Adipocyte (in vitro differentiated cells): ENCODE data around the gene CLTC.

Experiments
- DNase-seq: peaks from one replicate; pipeline ENCODE4 v3.0.0-alpha.2; 2015; ENCODE audit warnings: low read depth
- H3K27me3 ChIP-seq: replicated peaks from 2 replicates; pipeline ENCODE4 v1.7.0; 2013; ENCODE audit warnings: mild to moderate bottlenecking, low read length, moderate library complexity; ENCODE audit not compliant: control insufficient read depth, insufficient read depth
- H3K36me3 ChIP-seq: 2 replicates; pipeline ENCODE4 v1.7.0; 2013; ENCODE audit warnings: low read length, mild to moderate bottlenecking, moderate library complexity; ENCODE audit not compliant: control insufficient read depth, insufficient read depth, severe bottlenecking
- H3K4me1 ChIP-seq: 2 replicates; pipeline ENCODE4 v1.7.0; 2013; ENCODE audit warnings: mild to moderate bottlenecking, low read length, moderate library complexity; ENCODE audit not compliant: control insufficient read depth, insufficient read depth
- H3K4me3 ChIP-seq: 2 replicates; pipeline ENCODE4 v1.7.0; 2013; ENCODE audit warnings: mild to moderate bottlenecking, low read length, moderate library complexity
- H3K9ac ChIP-seq: 2 replicates; pipeline ENCODE4 v1.7.0; 2013; ENCODE audit warnings: mild to moderate bottlenecking, low read length, moderate library complexity
- H3K9me3 ChIP-seq: 2 replicates; pipeline ENCODE4 v1.7.0; 2013; ENCODE audit warnings: mild to moderate bottlenecking, low read length, moderate library complexity; ENCODE audit not compliant: control insufficient read depth

CLTC gene

GRCh38 chr17:59727817-59728533 is 108.3 kb downstream of the CLTC start:
- Histone ChIP-seq H3K4me3 (no peak overlapping the region), H3K36me3 (peaks cover 11% of the 10 kb centered on the region), H3K4me1 (peaks cover 13% of the 10 kb centered on the region), H3K27me3 (no peaks in the 10 kb centered on the region), H3K9ac (no peak overlapping the region), H3K9me3 (no peaks in the 10 kb centered on the region)
- no peak for DNase-seq

- Histone ChIP-seq H3K9me3 (no peaks in the 10 kb centered on the region), H3K9ac (no peak overlapping the region), H3K4me3 (no peak overlapping the region), H3K4me1 (peaks cover 7% of the 10 kb centered on the region), H3K27me3 (no peaks in the 10 kb centered on the region), H3K36me3 (peaks cover 25% of the 10 kb centered on the region)
- no peak for DNase-seq
These were observed 110.7 kb downstream of the CLTC start for GRCh38 chr17:59730268-59730834.

DNA sequence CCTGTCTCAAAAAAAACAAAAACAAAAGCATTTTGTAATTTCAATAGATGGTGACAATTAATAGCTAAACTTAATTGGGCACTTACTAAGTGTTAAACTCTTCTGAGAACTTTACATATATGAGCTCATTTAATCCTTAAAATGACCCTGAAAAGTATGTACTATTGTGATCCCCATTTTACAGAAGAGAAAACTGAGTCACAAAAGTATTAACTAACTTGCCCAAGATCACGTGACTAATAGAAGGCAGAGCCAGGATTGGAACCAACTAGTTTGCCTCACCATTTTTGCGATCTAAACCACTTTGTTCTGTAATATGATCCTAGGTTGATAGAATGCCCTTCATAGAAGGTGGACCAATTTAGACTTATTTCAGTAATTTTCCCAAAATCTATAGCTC is 114.0 kb downstream of the CLTC start:
- peaks cover 48% of the 10 kb centered on the region for H3K36me3 ChIP-seq
- no peak overlapping the region for H3K9ac ChIP-seq
- H3K9me3 ChIP-seq, result no peaks in the 10 kb centered on the region
- H3K4me3 ChIP-seq, result no peak overlapping the region
- H3K4me1 ChIP-seq, result peaks cover 3% of the 10 kb centered on the region
- no peak for DNase-seq
- no peaks in the 10 kb centered on the region for H3K27me3 ChIP-seq

DNA sequence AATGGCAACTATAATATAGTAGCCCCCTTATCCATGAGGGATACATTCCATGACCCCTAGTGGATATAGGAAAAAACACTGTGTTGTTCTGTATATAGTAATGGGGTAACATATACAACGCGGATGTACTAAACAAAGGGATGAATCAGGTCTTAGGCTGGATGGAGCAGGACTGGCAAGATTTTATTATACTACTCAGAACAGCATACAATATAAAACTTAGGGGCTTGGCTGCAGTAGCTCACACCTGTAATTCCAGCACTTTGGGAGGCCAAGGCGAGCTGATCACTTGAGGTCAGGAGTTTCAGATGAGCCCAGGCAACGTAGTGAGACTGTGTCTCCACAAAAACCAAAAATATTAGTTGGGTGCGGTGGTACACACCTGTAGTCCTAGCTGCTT is 114.5 kb downstream of the CLTC start:
- no peaks in the 10 kb centered on the region for H3K27me3 ChIP-seq
- H3K9me3 ChIP-seq, result no peaks in the 10 kb centered on the region
- H3K9ac ChIP-seq, result no peak overlapping the region
- H3K36me3 ChIP-seq, result peaks cover 48% of the 10 kb centered on the region
- H3K4me3 ChIP-seq, result no peak overlapping the region
- DNase-seq, result no peak
- H3K4me1 ChIP-seq, result peaks cover 3% of the 10 kb centered on the region

DNA sequence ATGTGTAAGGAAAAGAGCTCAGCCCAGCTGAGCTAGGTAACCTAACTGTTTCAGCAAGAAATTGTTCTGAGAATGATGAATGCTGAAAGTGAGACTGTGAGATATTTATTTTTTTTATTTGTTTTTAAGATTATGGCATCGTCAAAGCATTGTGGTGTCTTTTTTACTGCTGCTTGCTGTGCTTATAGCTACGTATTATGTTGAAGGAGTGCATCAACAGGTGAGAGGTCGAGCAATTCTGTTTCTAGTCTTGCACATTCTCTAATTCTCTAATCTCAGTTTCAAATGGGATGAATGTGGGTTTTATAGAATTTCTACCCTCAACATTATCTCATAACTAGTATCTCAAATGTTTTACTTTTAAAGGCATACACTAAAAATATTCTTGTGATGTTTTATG is 117.6 kb downstream of the CLTC start:
- Histone ChIP-seq H3K27me3 (no peaks in the 10 kb centered on the region), H3K36me3 (peaks cover 59% of the 10 kb centered on the region), H3K9ac (no peak overlapping the region), H3K4me3 (no peak overlapping the region), H3K4me1 (no peaks in the 10 kb centered on the region), H3K9me3 (no peaks in the 10 kb centered on the region)
- DNase-seq, result no peak

DNA sequence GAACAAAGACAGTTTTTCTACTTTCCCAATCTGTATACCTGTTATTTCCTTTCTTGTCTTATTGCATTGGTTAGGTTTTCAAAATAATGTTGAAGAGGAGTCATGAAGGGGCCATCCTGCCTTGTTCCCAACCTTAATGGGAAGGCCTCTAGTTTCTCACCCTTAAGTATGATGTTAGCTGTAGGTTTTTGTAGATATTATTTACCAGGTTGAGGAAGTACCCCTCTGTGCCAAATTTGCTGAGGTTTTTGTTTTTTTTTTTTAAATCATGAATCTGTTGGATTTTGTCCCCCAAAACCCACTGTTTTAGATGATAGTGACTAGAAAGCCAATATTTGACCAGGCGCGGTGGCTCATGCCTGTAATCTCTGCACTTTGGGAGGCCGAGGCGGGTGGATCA is 124.1 kb downstream of the CLTC start:
- no peak for DNase-seq
- H3K9ac ChIP-seq, result no peak overlapping the region
- H3K36me3 ChIP-seq, result peaks cover 23% of the 10 kb centered on the region
- H3K4me3 ChIP-seq, result no peak overlapping the region
- no peaks in the 10 kb centered on the region for H3K27me3 ChIP-seq
- H3K9me3 ChIP-seq, result no peaks in the 10 kb centered on the region
- H3K4me1 ChIP-seq, result no peaks in the 10 kb centered on the region

GRCh38 chr17:59745040-59745439 is 125.3 kb downstream of the CLTC start:
- Histone ChIP-seq H3K27me3 (no peaks in the 10 kb centered on the region), H3K36me3 (peaks cover 22% of the 10 kb centered on the region), H3K4me1 (no peaks in the 10 kb centered on the region), H3K9ac (no peak overlapping the region), H3K9me3 (no peaks in the 10 kb centered on the region), H3K4me3 (no peak overlapping the region)
- no peak for DNase-seq
